Measurements from ENCODE around the gene SPARCL1. TPM values are rescaled to one million over a fixed set of nuclear protein-coding genes. Genes with fewer than 3 reads are reported as not detected.
"Not testable (repeated sequence)": the region's sequence is repeated elsewhere in the genome, so short reads cannot be mapped to it uniquely, and the experiment has no call there.

Gene SPARCL1
- total and polyA plus RNA-seq, 2 donors (not counting 3 experiments of a cell fraction or from before 2014, with no cell fraction given) = not detected

- H3K27me3 ChIP-seq (ENCODE audit: control insufficient read depth in 2 of 2, insufficient read depth in 2 of 2, low read length in 2 of 2) = no peaks in the 10 kb centered on the region
- ChIA-PET POLR2A (no interaction called here), CTCF (interaction anchor here (1.1 kb wide), 1 partner anchor 105 kb away, joined by 3 read pairs; no protein-coding TSS in a partner anchor)
- no peak overlapping the region for H3K27ac ChIP-seq (ENCODE audit: insufficient read depth, low read depth, low read length)
- dilution Hi-C loops (cut with MboI; ENCODE audit: extremely low pct_ligation_motif_present, low sequenced_read_pairs) = no loop called here
- TF ChIP-seq POLR2A (IDR thresholded peaks at IDR 0.05; ENCODE audit: low read depth, low read length) (no peak), POLR2AphosphoS5 (IDR thresholded peaks at IDR 0.05; ENCODE audit: insufficient read depth, low read depth, low read length) (no peak), FOS (IDR thresholded peaks at IDR 0.05; ENCODE audit: borderline replicate concordance, insufficient read depth, low read length) (no peak)
- no peaks in the 10 kb centered on the region for H3K79me2 ChIP-seq (ENCODE audit: control insufficient read depth, insufficient read depth, low read length)
- no peaks in the 10 kb centered on the region for H3K9me3 ChIP-seq (replicated peaks; ENCODE audit: control insufficient read depth, insufficient read depth, low read length)
- no peaks in the 10 kb centered on the region for H3K9me1 ChIP-seq (replicated peaks; ENCODE audit: control insufficient read depth, extremely low read depth, insufficient read depth, low read length)
- H3K9ac ChIP-seq (replicated peaks; ENCODE audit: extremely low read depth, insufficient read depth, low read length) = no peak overlapping the region
- DNase-seq (ENCODE audit: low read depth, low spot score) (no peak), FAIRE-seq (no peak)
- no peaks in the 10 kb centered on the region for H3K4me1 ChIP-seq (ENCODE audit: control insufficient read depth, extremely low read depth, insufficient read depth, low read length)
- H3K4me2 ChIP-seq (ENCODE audit: insufficient read depth, low read length) = no peak overlapping the region
- H3K4me3 ChIP-seq (replicated peaks in 1 of 3; ENCODE audit: insufficient read depth in 1 of 3, low read depth in 1 of 3, low read length in 3 of 3) = no peak overlapping the region
- intact Hi-C loops (cut with micrococcal nuclease) = no loop called here
- H2AFZ ChIP-seq (ENCODE audit: low read depth, low read length) = no peak overlapping the region
- peaks cover 0 to 5% of the 10 kb centered on the region in 2 experiments for H3K36me3 ChIP-seq (ENCODE audit: control insufficient read depth in 2 of 2, extremely low read depth in 1 of 2, insufficient read depth in 2 of 2, low read length in 2 of 2)
- H4K20me1 ChIP-seq (replicated peaks; ENCODE audit: control insufficient read depth, extremely low read depth, insufficient read depth, low read length) = no peaks in the 10 kb centered on the region
- no TSS peak for BruUV-seq (replicated peaks)
These were observed 70.3 kb downstream of the SPARCL1 start for GRCh38 chr4:87458913-87459312.

- POLR2A ChIA-PET = no interaction called here
- no TSS peak for BruUV-seq (replicated peaks)
- intact Hi-C loops (cut with micrococcal nuclease) (no loop called here), dilution Hi-C loops (cut with MboI; ENCODE audit: extremely low pct_ligation_motif_present, low sequenced_read_pairs) (no loop called here)
- Histone ChIP-seq H3K9me1 (replicated peaks; ENCODE audit: control insufficient read depth, extremely low read depth, insufficient read depth, low read length) (no peaks in the 10 kb centered on the region), H4K20me1 (replicated peaks; ENCODE audit: control insufficient read depth, extremely low read depth, insufficient read depth, low read length) (no peaks in the 10 kb centered on the region), H2AFZ (ENCODE audit: low read depth, low read length) (no peak overlapping the region), H3K9me3 (replicated peaks; ENCODE audit: control insufficient read depth, insufficient read depth, low read length) (no peaks in the 10 kb centered on the region), H3K9ac (replicated peaks; ENCODE audit: extremely low read depth, insufficient read depth, low read length) (no peak overlapping the region), H3K4me3 (replicated peaks in 1 of 3; ENCODE audit: insufficient read depth in 1 of 3, low read depth in 1 of 3, low read length in 3 of 3) (no peak overlapping the region), H3K27ac (ENCODE audit: insufficient read depth, low read depth, low read length) (no peak overlapping the region), H3K27me3 (ENCODE audit: control insufficient read depth in 2 of 2, insufficient read depth in 2 of 2, low read length in 2 of 2) (no peaks in the 10 kb centered on the region), H3K79me2 (ENCODE audit: control insufficient read depth, insufficient read depth, low read length) (no peaks in the 10 kb centered on the region), H3K36me3 (ENCODE audit: control insufficient read depth in 2 of 2, extremely low read depth in 1 of 2, insufficient read depth in 2 of 2, low read length in 2 of 2) (peaks cover 5 to 7% of the 10 kb centered on the region in 2 experiments), H3K4me2 (ENCODE audit: insufficient read depth, low read length) (no peak overlapping the region), H3K4me1 (ENCODE audit: control insufficient read depth, extremely low read depth, insufficient read depth, low read length) (no peaks in the 10 kb centered on the region)
- TF ChIP-seq POLR2AphosphoS5 (IDR thresholded peaks at IDR 0.05; ENCODE audit: insufficient read depth, low read depth, low read length) (no peak), CTCF (IDR thresholded peaks at IDR 0.05; ENCODE audit: extremely low read depth in 1 of 2, insufficient read depth in 1 of 2, low read depth in 1 of 2, low read length in 2 of 2) (no peak), GATA2 (IDR thresholded peaks at IDR 0.05; ENCODE audit: insufficient read depth, insufficient read length, low read depth, low read length) (no peak), MYC (IDR thresholded peaks at IDR 0.05; ENCODE audit: low read depth, low read length) (no peak), JUN (IDR thresholded peaks at IDR 0.05; ENCODE audit: borderline replicate concordance, insufficient read depth, insufficient read length, low read depth) (no peak)
- DNase-seq (ENCODE audit: low read depth, low spot score) (no peak), FAIRE-seq (no peak)
- CTCF ChIA-PET = interaction anchor here (0.8 to 1.5 kb wide), 3 partner anchors 14 to 98 kb away, joined by 3 to 5 read pairs (median 3); no protein-coding TSS in a partner anchor
These were observed 77.6 kb downstream of the SPARCL1 start for GRCh38 chr4:87451537-87451936.

GRCh38 chr4:87446375-87446774 is 82.8 kb downstream of the SPARCL1 start:
- POLR2A ChIA-PET; intact Hi-C loops (cut with micrococcal nuclease): not testable (repeated sequence)

More at GRCh38 chr4:87446375-87446774, 82.8 kb downstream of the SPARCL1 start:
- FAIRE-seq; BruUV-seq (replicated peaks); H3K4me3 ChIP-seq (replicated peaks in 1 of 3; ENCODE audit: insufficient read depth in 1 of 3, low read depth in 1 of 3, low read length in 3 of 3); DNase-seq (ENCODE audit: low read depth, low spot score); H3K9me3 ChIP-seq (replicated peaks; ENCODE audit: control insufficient read depth, insufficient read depth, low read length); H3K27me3 ChIP-seq (ENCODE audit: control insufficient read depth in 2 of 2, insufficient read depth in 2 of 2, low read length in 2 of 2); H3K4me1 ChIP-seq (ENCODE audit: control insufficient read depth, extremely low read depth, insufficient read depth, low read length); H3K27ac ChIP-seq (ENCODE audit: insufficient read depth, low read depth, low read length); H2AFZ ChIP-seq (ENCODE audit: low read depth, low read length); H4K20me1 ChIP-seq (replicated peaks; ENCODE audit: control insufficient read depth, extremely low read depth, insufficient read depth, low read length); dilution Hi-C loops (cut with MboI; ENCODE audit: extremely low pct_ligation_motif_present, low sequenced_read_pairs); H3K79me2 ChIP-seq (ENCODE audit: control insufficient read depth, insufficient read depth, low read length); H3K4me2 ChIP-seq (ENCODE audit: insufficient read depth, low read length); H3K9me1 ChIP-seq (replicated peaks; ENCODE audit: control insufficient read depth, extremely low read depth, insufficient read depth, low read length); H3K9ac ChIP-seq (replicated peaks; ENCODE audit: extremely low read depth, insufficient read depth, low read length): not testable (repeated sequence)
- CTCF ChIA-PET = interaction anchor here (0.6 to 2.0 kb wide), 5 partner anchors 34 to 1802 kb away, joined by 3 to 8 read pairs (median 3); partner anchors contain the start of gene HSD17B11
- peaks cover 8 to 10% of the 10 kb centered on the region in 2 experiments for H3K36me3 ChIP-seq (ENCODE audit: control insufficient read depth in 2 of 2, extremely low read depth in 1 of 2, insufficient read depth in 2 of 2, low read length in 2 of 2)

Measured in endothelial cell of umbilical vein (primary cell).